PC-9 (cell line): ENCODE results near the gene TUBA3E. TPM values are rescaled to one million over a fixed set of nuclear protein-coding genes. Genes with fewer than 3 reads are reported as not detected.
"Not testable (repeated sequence)": the region's sequence is repeated elsewhere in the genome, so short reads cannot be mapped to it uniquely, and the experiment has no call there.

Experiments used
- BruUV-seq: library from RNA; stranded (reverse); fragments of 400-500 nt; replicated peaks from 2 replicates; lab custom pipeline; 2021; lab: Mats Ljungman, UMichigan
- CTCF ChIA-PET: fragments of 300-600 bp; sonication (Branson Sonifier 250); formaldehyde crosslinking; loops from one replicate; lab custom pipeline; 2022; ENCODE audit warnings: antibody characterized with exemption; lab: Charles Lee
- POLR2A ChIA-PET: fragments of 300-600 bp; sonication (Branson Sonifier 250); formaldehyde crosslinking; loops from one replicate; lab custom pipeline; 2022; ENCODE audit warnings: antibody characterized with exemption; ENCODE audit not compliant: unreplicated experiment; lab: Charles Lee
- DNase-seq, 2 experiments: peaks; one replicate each; pipeline versions ENCODE4 v3.0.0 to v3.0.0-alpha.2; 2015 to 2022; ENCODE audit warnings: mixed read lengths in 1 of 2
- H2AFZ ChIP-seq: fragments of 200-600 bp; sonication (generic); 2 replicates; pipeline ENCODE4 v1.8.1; 2017; ENCODE audit warnings: antibody characterized with exemption
- H3F3A ChIP-seq: fragments of 200-600 bp; sonication (generic); 2 replicates; pipeline ENCODE4 v1.8.1; 2017; ENCODE audit warnings: antibody characterized with exemption, mild to moderate bottlenecking, low read depth; ENCODE audit not compliant: insufficient read depth
- H3K27ac ChIP-seq: fragments of 200-600 bp; sonication (generic); 2 replicates; pipeline ENCODE4 v1.6.1; 2016; ENCODE audit warnings: mixed run types
- H3K27me3 ChIP-seq: fragments of 200-600 bp; sonication (generic); 2 replicates; pipeline ENCODE4 v1.6.1; 2016; ENCODE audit warnings: low read depth, mixed run types; ENCODE audit not compliant: insufficient read depth
- H3K36me3 ChIP-seq: fragments of 200-600 bp; sonication (generic); 2 replicates; pipeline ENCODE4 v1.6.1; 2016; ENCODE audit warnings: low read depth, mixed run types
- H3K4me1 ChIP-seq: fragments of 200-600 bp; sonication (generic); replicated peaks from 2 replicates; pipeline ENCODE4 v1.6.1; 2016; ENCODE audit warnings: mixed run types; ENCODE audit not compliant: insufficient read depth
- H3K4me2 ChIP-seq: fragments of 200-600 bp; sonication (generic); 2 replicates; pipeline ENCODE4 v1.6.1; 2017; ENCODE audit warnings: mixed run types
- H3K4me3 ChIP-seq: fragments of 200-600 bp; sonication (generic); 2 replicates; pipeline ENCODE4 v1.6.1; 2016; ENCODE audit warnings: mixed run types
- H3K79me2 ChIP-seq: fragments of 200-600 bp; sonication (generic); 2 replicates; pipeline ENCODE4 v1.6.1; 2017; ENCODE audit warnings: low read depth, mixed run types
- H3K9me2 ChIP-seq: fragments of 200-600 bp; sonication (generic); 2 replicates; pipeline ENCODE4 v1.8.1; 2017; ENCODE audit warnings: mild to moderate bottlenecking; ENCODE audit not compliant: insufficient read depth
- H3K9me3 ChIP-seq: fragments of 200-600 bp; sonication (generic); 2 replicates; pipeline ENCODE4 v1.8.1; 2016; ENCODE audit warnings: low read depth; ENCODE audit not compliant: insufficient read depth
- H4K20me1 ChIP-seq: fragments of 200-600 bp; sonication (generic); 2 replicates; pipeline ENCODE4 v1.8.1; 2017; ENCODE audit not compliant: insufficient read depth
- CTCF ChIP-seq: fragments of 200-600 bp; sonication (generic); conservative IDR thresholded peaks from 2 replicates; pipeline ENCODE4 v1.6.1; 2017; ENCODE audit warnings: mixed run types, antibody characterized with exemption, mild to moderate bottlenecking, moderate library complexity
- EZH2 ChIP-seq: fragments of 200-600 bp; sonication (generic); IDR thresholded peaks from 2 replicates; pipeline ENCODE4 v1.8.0; 2017; ENCODE audit warnings: antibody characterized with exemption, low read depth
- intact Hi-C: fragments of 100-400 bp; cut with micrococcal nuclease; formaldehyde crosslinking; loops from one replicate; pipeline ENCODE4 v1.10.0; 2022; ENCODE audit not compliant: unreplicated experiment
- total RNA-seq: library from RNA; stranded (reverse); gene quantifications from 2 replicates; pipeline ENCODE4 v1.2.3, GENCODE V29; 2021

The TUBA3E gene
- total RNA-seq, 1 experiment from 2014 or later, result not detected

GRCh38 chr2:130181880-130182682 lies 16.2 kb downstream of the TUBA3E start, which contains the start of gene MZT2B:
Gene MZT2B, plus strand, starts transcription at chr2:130182262. Its CDS starts 21 bp downstream, at chr2:130182283.
- H3K27me3 ChIP-seq, H4K20me1 ChIP-seq, H3F3A ChIP-seq, H3K36me3 ChIP-seq, H3K9me3 ChIP-seq, H3K9me2 ChIP-seq, BruUV-seq, POLR2A ChIA-PET, H3K4me1 ChIP-seq: not testable (repeated sequence)
- CTCF ChIA-PET, result interaction anchor here (0.6 to 1.3 kb wide), 4 partner anchors 71 to 747 kb away, joined by 3 to 11 read pairs (median 5); partner anchors contain the start of gene IMP4
- H3K27ac ChIP-seq, result peak within 1 kb of the TSS; percentile 32; the same call in 1 of the 2 replicates
- DNase-seq, result peak; percentile 59 to 86
- peak; percentile 74 for TF ChIP-seq CTCF
- peak within 1 kb of the TSS; percentile 83 for H2AFZ ChIP-seq
- H3K79me2 ChIP-seq, result peaks cover 60% of the 10 kb centered on the region
- intact Hi-C loops, result loop anchor here (1.0 to 5.0 kb wide), 3 partner anchors 60 to 155 kb away; no protein-coding TSS in a partner anchor
- peak within 1 kb of the TSS; percentile 89 for H3K4me2 ChIP-seq
- H3K4me3 ChIP-seq, result peak within 1 kb of the TSS; percentile 79

- BruUV-seq, result no TSS peak
- H3K36me3 ChIP-seq, result no peaks in the 10 kb centered on the region
- POLR2A ChIA-PET, result no interaction called here
Observed at GRCh38 chr2:130181325-130181879, 16.8 kb downstream of the TUBA3E start, which contains the start of gene SMPD4. Gene SMPD4, minus strand, starts transcription at chr2:130181602. Its CDS starts 5,010 bp downstream, at chr2:130176592.

GRCh38 chr2:130180404-130181324 lies 17.6 kb downstream of the TUBA3E start:
- intact Hi-C loops, result loop anchor here (1.0 to 5.0 kb wide), 3 partner anchors 62 to 157 kb away; no protein-coding TSS in a partner anchor
- DNase-seq, H3K27me3 ChIP-seq, H3K9me3 ChIP-seq, H3F3A ChIP-seq, H3K4me1 ChIP-seq, H3K9me2 ChIP-seq, H4K20me1 ChIP-seq, H3K36me3 ChIP-seq: not testable (repeated sequence)
- peak overlapping the region; percentile 83 for H2AFZ ChIP-seq
- POLR2A ChIA-PET, result interaction anchor here (0.6 kb wide), 2 partner anchors 24 to 161 kb away, joined by 5 to 22 read pairs; a partner anchor contains a TSS
- H3K4me3 ChIP-seq, result peak overlapping the region; percentile 79
- CTCF ChIA-PET, result interaction anchor here (0.6 to 1.3 kb wide), 4 partner anchors 72 to 748 kb away, joined by 3 to 11 read pairs (median 5); partner anchors contain the start of gene IMP4
- TSS peak; percentile 61 for BruUV-seq
- peak overlapping the region; percentile 85 for H3K4me2 ChIP-seq
- peak overlapping the region; percentile 21; the same call in 1 of the 2 replicates for H3K27ac ChIP-seq
- H3K79me2 ChIP-seq, result peaks cover 65% of the 10 kb centered on the region

More at GRCh38 chr2:130181325-130181879, 16.8 kb downstream of the TUBA3E start, which contains the start of gene SMPD4:
- Histone ChIP-seq H3K27ac (peak within 1 kb of the TSS; percentile 32; the same call in 1 of the 2 replicates), H3K4me1 (0 out of 2 replicates have a peak, but pooled peaks cover 4% of the 10 kb centered on the region), H3K4me3 (peak within 1 kb of the TSS; percentile 79), H3K9me2 (no peaks in the 10 kb centered on the region), H3K4me2 (peak within 1 kb of the TSS; percentile 85), H3K9me3 (no peaks in the 10 kb centered on the region), H2AFZ (peak within 1 kb of the TSS; percentile 83), H4K20me1 (peaks cover 7% of the 10 kb centered on the region), H3K79me2 (peaks cover 65% of the 10 kb centered on the region), H3K27me3 (no peaks in the 10 kb centered on the region), H3F3A (no peaks in the 10 kb centered on the region)
- intact Hi-C loops, result loop anchor here (1.0 to 5.0 kb wide), 3 partner anchors 61 to 156 kb away; no protein-coding TSS in a partner anchor
- no peak for TF ChIP-seq EZH2
- no peak for TF ChIP-seq CTCF
- peak; percentile 87 to 97 for DNase-seq
- CTCF ChIA-PET, result interaction anchor here (0.6 to 1.3 kb wide), 4 partner anchors 72 to 748 kb away, joined by 3 to 11 read pairs (median 5); partner anchors contain the start of gene IMP4

GRCh38 chr2:130174866-130175265 lies 23.4 kb downstream of the TUBA3E start:
- BruUV-seq, H3K9me2 ChIP-seq, H3K27ac ChIP-seq, POLR2A ChIA-PET, H3K4me3 ChIP-seq, H3K9me3 ChIP-seq, intact Hi-C loops, DNase-seq, CTCF ChIA-PET, H3K4me1 ChIP-seq, H3F3A ChIP-seq, H3K27me3 ChIP-seq, H2AFZ ChIP-seq, H3K4me2 ChIP-seq, H4K20me1 ChIP-seq, H3K36me3 ChIP-seq: not testable (repeated sequence)
- peaks cover 33% of the 10 kb centered on the region for H3K79me2 ChIP-seq
